Left forelimb (tissue), 1 donor: ENCODE data around the gene PIK3IP1.

Source experiments
- DNase-seq: peaks from one replicate; pipeline ENCODE4 v3.0.0-alpha.2; 2018; ENCODE audit warnings: low spot score

Gene PIK3IP1

DNA sequence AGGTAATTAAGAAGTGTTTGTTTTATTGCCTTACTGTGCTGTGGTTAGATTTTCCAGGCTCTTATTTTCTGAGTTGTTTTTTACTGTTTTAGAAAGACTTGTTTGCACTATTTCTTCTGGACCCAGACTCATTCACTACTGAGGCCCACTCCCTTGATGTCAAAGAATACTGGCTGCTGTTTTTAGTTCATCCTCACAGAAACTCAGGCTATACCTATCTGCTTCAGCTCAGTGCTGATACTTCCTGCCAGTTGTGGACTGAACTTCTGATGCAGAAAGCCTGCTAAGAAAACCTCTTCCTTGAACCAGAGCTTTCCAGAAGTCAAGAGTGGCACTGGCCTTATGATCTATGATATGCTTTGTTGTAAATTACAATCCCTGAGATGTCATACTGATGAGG is 15.9 kb upstream of the PIK3IP1 start:
- no peak for DNase-seq

GRCh38 chr22:31305194-31305593 is 12.9 kb upstream of the PIK3IP1 start:
- DNase-seq, result no peak

GRCh38 chr22:31302537-31302936 is 10.2 kb upstream of the PIK3IP1 start:
- no peak for DNase-seq

DNA sequence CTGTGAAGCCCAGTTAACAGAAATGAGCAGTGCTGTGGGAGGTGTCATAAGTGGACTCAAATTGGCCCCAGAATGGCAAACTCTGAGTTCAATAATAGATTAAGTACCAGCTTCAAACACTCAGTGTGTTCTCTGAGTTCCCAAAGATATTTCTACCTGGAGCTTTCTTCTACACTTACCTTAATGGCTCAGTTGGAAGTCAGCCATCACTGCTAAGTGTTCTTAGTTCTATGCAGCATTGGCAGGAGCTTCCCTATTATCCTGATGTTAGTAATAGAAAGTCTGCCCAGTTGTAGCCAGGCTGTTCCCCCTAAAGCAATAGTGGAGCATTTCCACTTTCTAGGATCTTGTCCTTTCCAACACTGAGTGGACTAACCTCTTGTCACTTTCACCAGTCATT is 9.7 kb upstream of the PIK3IP1 start:
- DNase-seq, result no peak

DNA sequence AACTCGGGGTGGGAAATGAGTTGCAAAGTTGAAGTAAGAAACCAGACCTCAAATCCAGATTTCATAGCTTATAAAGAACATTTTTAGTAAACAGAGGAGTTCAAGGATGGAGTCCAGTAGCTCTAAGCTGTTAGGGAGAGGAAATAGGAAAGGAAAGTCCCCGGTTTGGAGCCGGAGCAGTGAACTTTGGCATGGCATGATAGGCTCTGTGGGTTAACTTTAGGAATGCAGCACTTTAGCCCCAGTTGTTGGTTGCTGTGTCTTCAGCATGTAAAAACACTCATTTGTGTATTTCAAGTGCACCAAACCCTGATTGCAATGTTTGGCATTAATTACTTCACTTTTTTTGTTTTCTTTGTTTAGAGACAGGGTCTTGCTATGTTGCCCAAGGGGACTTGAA is 8.6 kb upstream of the PIK3IP1 start:
- no peak for DNase-seq

GRCh38 chr22:31295831-31296657 is 3.8 kb upstream of the PIK3IP1 start:
- DNase-seq, result no peak

GRCh38 chr22:31295360-31295759 is 3.1 kb upstream of the PIK3IP1 start:
- DNase-seq, result no peak

GRCh38 chr22:31291481-31292235 is 630 bp downstream of the PIK3IP1 start:
- DNase-seq, result no peak

DNA sequence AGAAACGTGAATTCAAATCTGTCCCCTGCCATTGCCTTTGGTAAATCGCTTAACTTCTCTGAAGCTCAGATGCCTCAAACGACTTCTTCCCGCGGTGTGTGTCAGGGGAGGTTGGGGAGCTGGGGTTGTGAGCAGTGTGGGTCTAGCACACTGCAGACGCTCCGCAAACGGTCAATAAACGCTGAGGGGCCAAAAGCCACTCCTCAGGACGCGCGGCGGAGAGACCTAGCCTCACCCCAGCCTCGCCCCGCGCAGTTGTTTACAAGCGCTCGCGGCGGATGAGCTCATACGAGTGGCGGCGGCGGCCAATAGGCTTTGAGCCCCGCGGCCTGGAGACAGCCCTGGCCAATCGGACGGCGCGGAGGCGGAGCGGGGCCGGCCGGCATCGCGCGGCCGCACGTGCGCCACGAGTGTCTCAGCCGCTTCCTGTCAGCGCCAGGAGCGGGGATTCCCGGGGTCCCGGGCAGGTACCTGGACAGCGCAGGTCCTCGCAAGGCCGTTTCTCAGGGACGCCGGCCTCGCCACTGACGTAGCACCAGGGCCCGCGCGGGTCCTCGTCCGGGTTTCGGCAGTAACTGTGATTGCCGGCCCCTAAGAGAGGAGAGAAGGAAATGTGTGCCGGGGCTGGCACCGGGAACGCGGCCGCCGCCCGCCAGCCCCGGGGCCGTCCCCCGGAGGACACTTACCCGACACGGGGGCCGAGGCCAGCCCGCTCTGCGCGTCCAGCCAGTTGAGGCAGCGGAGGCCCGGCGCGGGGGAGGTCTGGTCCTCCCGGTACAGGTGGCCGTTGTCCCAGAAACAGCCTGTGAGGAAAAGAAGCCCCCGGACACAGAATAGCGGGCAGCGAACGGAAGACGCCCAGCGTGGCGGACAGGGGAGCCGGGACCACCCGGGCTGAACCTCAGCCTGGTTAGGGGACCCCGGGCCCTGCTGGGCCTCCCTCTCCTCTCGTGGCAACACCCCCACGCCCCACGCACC is 1.5 kb downstream of the PIK3IP1 start:
- peak; percentile 91 for DNase-seq

- no peak for DNase-seq
These were observed 2.9 kb downstream of the PIK3IP1 start for GRCh38 chr22:31289344-31289743.

- DNase-seq, result no peak
These were observed 3.6 kb downstream of the PIK3IP1 start for GRCh38 chr22:31288496-31289240.

DNA sequence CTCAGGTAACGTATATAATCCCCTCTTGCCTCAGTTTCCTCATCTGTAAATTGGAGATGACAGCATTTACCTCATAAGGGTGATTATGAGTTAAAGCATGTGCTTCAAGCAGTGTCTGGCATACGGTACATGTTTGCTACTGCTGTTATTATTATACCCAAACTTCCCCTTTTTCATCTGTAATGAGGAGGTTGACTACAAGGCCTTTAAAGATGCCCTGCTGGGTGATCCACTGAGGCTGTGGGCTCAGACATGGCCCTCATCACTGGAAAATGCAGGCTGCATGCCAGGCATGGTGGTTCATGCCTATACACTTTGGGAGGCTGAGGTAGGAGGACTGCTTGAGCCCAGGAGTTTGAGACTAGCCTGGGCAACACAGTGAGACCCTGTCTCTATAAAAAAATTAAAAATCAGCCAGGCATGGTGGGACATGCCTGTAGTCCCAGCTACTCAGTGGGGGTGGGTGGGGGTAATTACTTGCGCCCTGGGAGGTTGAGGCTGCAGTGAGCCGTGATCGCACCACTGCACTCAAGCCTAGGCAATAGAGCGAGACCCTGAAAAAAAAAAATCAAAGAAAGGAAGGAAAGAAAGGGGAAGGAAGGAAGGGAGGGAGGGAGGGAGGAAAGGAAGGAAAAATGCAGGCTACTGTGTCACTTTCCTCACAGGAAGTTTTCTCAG is 4.3 kb downstream of the PIK3IP1 start:
- no peak for DNase-seq

DNA sequence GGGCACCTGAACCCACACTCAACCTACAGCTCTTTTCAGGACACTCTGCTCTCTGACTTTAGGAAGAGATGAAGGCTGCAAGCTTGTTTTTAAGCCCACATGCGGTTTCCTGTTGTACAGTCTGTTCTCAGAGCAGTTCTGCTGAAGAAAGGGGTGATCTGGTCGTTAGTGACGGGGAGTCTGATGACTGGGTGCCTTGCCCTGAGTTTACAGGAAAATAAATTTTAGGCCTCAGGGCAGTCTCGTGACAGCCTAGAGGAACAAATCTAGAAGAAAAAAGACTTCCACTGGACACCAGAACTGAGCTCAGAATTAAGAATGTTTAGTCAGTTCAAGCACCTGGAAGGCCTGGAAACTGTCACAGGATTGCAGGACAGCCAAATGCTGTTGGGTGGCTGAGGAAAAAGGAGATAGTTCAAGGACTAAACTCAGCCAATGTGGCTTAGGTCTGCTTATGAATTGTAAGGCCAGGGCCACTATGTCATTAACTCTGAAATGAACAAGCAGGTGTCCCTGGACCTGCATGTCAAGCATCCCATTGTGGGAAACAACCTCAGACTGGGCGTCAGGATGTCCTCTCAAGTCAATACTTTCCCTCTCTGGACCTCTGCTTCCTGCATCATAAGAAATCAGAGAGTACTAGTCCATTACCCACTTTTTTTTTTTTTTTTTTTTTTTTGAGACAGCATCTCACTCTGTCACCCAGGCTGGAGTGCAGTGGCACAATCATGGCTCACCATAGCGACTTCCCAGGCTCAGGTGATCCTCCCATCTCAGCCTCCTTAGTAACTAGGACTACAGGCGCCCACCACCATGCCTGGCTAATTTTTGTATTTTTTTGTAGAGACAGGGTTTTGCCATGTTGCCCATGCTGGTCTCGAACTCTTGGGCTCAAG is 5.7 kb downstream of the PIK3IP1 start:
- DNase-seq, result no peak

- no peak for DNase-seq
These were observed 7.8 kb downstream of the PIK3IP1 start for GRCh38 chr22:31284281-31285155.

GRCh38 chr22:31282748-31283468 is 9.4 kb downstream of the PIK3IP1 start:
- no peak for DNase-seq

DNA sequence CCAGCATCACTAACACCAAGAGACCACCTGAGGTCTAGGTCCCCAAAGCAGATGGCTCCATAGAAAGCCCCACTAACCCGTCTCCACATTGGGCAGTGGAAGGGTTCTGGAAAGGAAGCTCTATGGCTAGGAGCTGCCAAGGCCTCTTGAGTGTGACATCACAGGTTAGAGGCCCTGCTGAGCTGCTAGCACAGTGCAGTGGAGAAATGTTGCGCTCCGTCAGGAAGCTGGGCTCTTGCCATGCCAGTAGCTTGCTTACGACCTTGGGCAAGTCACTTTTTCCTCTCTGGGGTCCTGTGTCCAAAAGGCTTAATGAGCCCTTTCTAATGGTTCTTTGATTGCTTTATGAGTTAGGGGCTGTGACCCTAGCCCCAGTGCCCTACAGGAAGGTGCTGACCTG is 10.6 kb downstream of the PIK3IP1 start:
- DNase-seq, result no peak

GRCh38 chr22:31279821-31280505 is 12.3 kb downstream of the PIK3IP1 start:
- no peak for DNase-seq

GRCh38 chr22:31279327-31279669 is 13.0 kb downstream of the PIK3IP1 start:
- no peak for DNase-seq
